Pancreas (tissue), 10 donors: ENCODE results near the gene GALNT10. TPM values are rescaled to one million over a fixed set of nuclear protein-coding genes. Genes with fewer than 3 reads are reported as not detected.

Experiments used
- ATAC-seq, 4 donors: fragments of 200-7000 bp; cut with Tn5 transposase; one replicate each; pipeline versions ENCODE4 v1.8.0 to v1.9.1; 2020; ENCODE audit warnings: mild to moderate bottlenecking in 4 of 4, moderate library complexity in 4 of 4
- DNase-seq, 6 donors: peaks; one replicate each; pipeline ENCODE4 v3.0.0-alpha.2; 2020
- FAIRE-seq: peaks from 2 replicates; lab custom pipeline; 2012; peaks lifted over from hg19 to GRCh38; lab: Jason Lieb, UNC
- H3K27ac ChIP-seq, 4 donors: fragments of 200-600 bp; sonication (generic); 1 replicate in 3 of 4; 2 replicates in 1 of 4; pipeline versions ENCODE4 v1.5.0 to v1.8.0; 2020
- H3K27me3 ChIP-seq, 4 donors: fragments of 200-600 bp; one replicate each; pipeline ENCODE4 v1.8.0; 2021
- H3K36me3 ChIP-seq, 3 donors: fragments of 200-600 bp; sonication (generic) in 1 of 3; one replicate each; pipeline versions ENCODE4 v1.5.0 to v1.8.0; 2020 to 2021
- H3K4me1 ChIP-seq, 3 donors: fragments of 200-600 bp; one replicate each; pipeline ENCODE4 v1.8.0; 2021
- H3K4me3 ChIP-seq, 4 donors: fragments of 200-600 bp; sonication (generic) in 2 of 4; one replicate each; pipeline versions ENCODE4 v1.5.0 to v1.8.0; 2020 to 2021
- H3K9me3 ChIP-seq, 4 donors: fragments of 200-600 bp; one replicate each; pipeline ENCODE4 v1.8.0; 2021
- CTCF ChIP-seq, 4 donors: fragments of 200-600 bp; sonication (generic) in 3 of 4; IDR thresholded peaks; one replicate each; pipeline versions ENCODE4 v1.5.0 to v1.8.0; 2021; ENCODE audit warnings: antibody characterized with exemption in 4 of 4
- WGBS, 2 donors: extraction: QIAGEN DNeasy Blood & Tissue Kit; methylation state at CpG; one replicate each; pipeline ENCODE4 v1.1.7; 2013; 5-methylcytosine and 5-hydroxymethylcytosine counted together
- intact Hi-C, 3 donors: fragments of 100-400 bp; cut with DNase I; formaldehyde crosslinking; loops; one replicate each; pipeline versions ENCODE4 v1.11.1 to v1.14.2; 2022
- polyA plus RNA-seq, 2 donors: library from polyadenylated mRNA; stranded (reverse); fragments of 200-250 nt; gene quantifications; one replicate each; pipeline ENCODE4 v1.2.3, GENCODE V29; 2013
- total RNA-seq, 6 donors: library from RNA; stranded (reverse); fragmentation: NEBNext Ultra II Directional in 4 of 6; extraction: Animal tissue kit (Norgen Biotek cat#: 25700) in 4 of 6; gene quantifications; one replicate each; pipeline versions ENCODE4 v1.2.1 to v1.2.4, GENCODE V29; 2021 to 2023
- donor health status: healthy with polysubstance abuse.
- donor health status: DM: no; HTN: no; CAD: no; lungs with moderate emphysema.
- donor health status: DM: no; HTN: no; CAD: no.
- donor health status: control.
- donor health status: control.
- donor health status: Bipolar disorder and iron deficiency.
- donor health status: DM: yes; HTN: yes; CAD: no.
- donor health status: DM: no; HTN: no; CAD: no.
- donor health status: DM: no; HTN: no; CAD: no.
- donor health status: DM: yes; HTN: yes; CAD: no.

Gene GALNT10
- total and polyA plus RNA-seq, 8 donors, result 4.4 to 23.1 (median 13.4) TPM

- DNase-seq (peak in 3 of 6 donors; percentile 21 to 73 (median 35)), FAIRE-seq (no peak), ATAC-seq (peak; percentile 36 to 54 (median 42))
- Histone ChIP-seq H3K4me1 (peaks cover 0 to 4% (median 0%) of the 10 kb centered on the region in 3 donors), H3K27ac (peak overlapping the region in 1 of 4 donors; percentile 72), H3K36me3 (no peaks in the 10 kb centered on the region), H3K4me3 (peak overlapping the region; percentile 52 to 91 (median 58)), H3K27me3 (no peaks in the 10 kb centered on the region), H3K9me3 (no peaks in the 10 kb centered on the region)
- TF ChIP-seq CTCF (IDR thresholded peaks at IDR 0.05), result no peak
- intact Hi-C loops, result loop anchor here in 2 of 3 donors (10.0 kb wide), 2 partner anchors 115 to 215 kb away; no protein-coding TSS in a partner anchor
- 4 to 6% methylated on average over 25 of the region's 25 CpGs for WGBS, 2 donors
Measured at GRCh38 chr5:154189256-154189818, 1.2 kb upstream of the GALNT10 start.

GRCh38 chr5:154189819-154190594, 526 bp upstream of the GALNT10 start:
- ATAC-seq (peak; percentile 95 to 98 (median 96)), FAIRE-seq (no peak), DNase-seq (peak; percentile 82 to 95 (median 88))
- 0% methylated on average over 55 to 67 of the region's 67 CpGs for whole genome bisulfite sequencing, 2 donors
- peak in 2 of 4 donors; percentile 14 to 27 for TF ChIP-seq CTCF (IDR thresholded peaks at IDR 0.05)
- H3K36me3 ChIP-seq, result no peaks in the 10 kb centered on the region
- peak overlapping the region; percentile 52 to 91 (median 58) for H3K4me3 ChIP-seq
- intact Hi-C loops, result loop anchor here in 2 of 3 donors (10.0 kb wide), 3 partner anchors 115 to 215 kb away; no protein-coding TSS in a partner anchor
- peaks cover 0 to 4% (median 0%) of the 10 kb centered on the region in 3 donors for H3K4me1 ChIP-seq
- peak overlapping the region; percentile 45 to 72 (median 68) for H3K27ac ChIP-seq
- H3K27me3 ChIP-seq, result no peaks in the 10 kb centered on the region
- no peaks in the 10 kb centered on the region for H3K9me3 ChIP-seq

- no peak for DNase-seq
- Histone ChIP-seq H3K9me3 (no peaks in the 10 kb centered on the region), H3K27ac (no peak overlapping the region), H3K4me3 (peak overlapping the region in 3 of 4 donors; percentile 45 to 61 (median 56)), H3K27me3 (no peaks in the 10 kb centered on the region), H3K36me3 (no peaks in the 10 kb centered on the region), H3K4me1 (peaks cover 0 to 4% (median 0%) of the 10 kb centered on the region in 3 donors)
- 15 to 24% methylated on average over 10 of the region's 10 CpGs for WGBS, 2 donors
- no peak for ATAC-seq
- intact Hi-C loops, result loop anchor here in 2 of 3 donors (10.0 kb wide), 1 partner anchor 213 kb away; no protein-coding TSS in a partner anchor
- FAIRE-seq, result no peak
- TF ChIP-seq CTCF (IDR thresholded peaks at IDR 0.05), result no peak
Measured at GRCh38 chr5:154191467-154192261, 1.1 kb downstream of the GALNT10 start.

GRCh38 chr5:154193283-154193682, 2.8 kb downstream of the GALNT10 start:
- no peak for TF ChIP-seq CTCF (IDR thresholded peaks at IDR 0.05)
- ATAC-seq (no peak), DNase-seq (no peak), FAIRE-seq (no peak)
- Histone ChIP-seq H3K27ac (no peak overlapping the region), H3K4me1 (peaks cover 0 to 13% (median 0%) of the 10 kb centered on the region in 3 donors), H3K9me3 (no peaks in the 10 kb centered on the region), H3K4me3 (no peak overlapping the region), H3K27me3 (no peaks in the 10 kb centered on the region), H3K36me3 (no peaks in the 10 kb centered on the region)
- WGBS, 2 donors, result 75 to 77% methylated on average over 3 of the region's 3 CpGs
- intact Hi-C loops, result loop anchor here in 2 of 3 donors (10.0 kb wide), 1 partner anchor 212 kb away; no protein-coding TSS in a partner anchor
